Stimulated activated CD8-positive, alpha-beta memory T cell treated with anti-CD3 and anti-CD28 coated beads, Interleukin-7, amount 100 ng/mL, for 4 hours (primary cell): Measurements from ENCODE around the gene VARS2.

Experiments used
- DNase-seq, 2 donors: peaks; one replicate each; pipeline ENCODE4 v3.0.0-alpha.2; 2020; ENCODE audit warnings: low read depth in 2 of 2

Gene VARS2

DNA sequence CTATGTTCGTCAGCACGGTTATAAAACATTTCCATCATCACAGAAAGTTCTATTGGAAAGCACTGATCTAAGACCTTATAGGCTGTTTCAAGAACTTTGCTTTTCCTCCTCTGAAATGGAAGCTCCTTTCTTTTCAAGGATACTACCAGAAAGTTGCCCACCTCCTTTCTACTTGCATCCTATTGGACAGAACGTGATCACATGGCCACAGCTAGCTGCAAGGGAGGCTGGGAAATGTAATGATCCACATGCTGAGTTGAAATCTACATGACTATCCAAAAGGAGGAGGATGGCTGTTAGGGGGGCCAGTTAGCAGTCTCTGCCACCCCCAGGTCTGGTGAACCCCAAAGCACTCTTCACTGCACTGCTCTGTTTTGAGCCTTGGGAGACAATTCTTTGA lies 14.6 kb downstream of the VARS2 start:
- DNase-seq = no peak

- no peak for DNase-seq
These were observed 16.5 kb downstream of the VARS2 start for GRCh38 chr6:30930506-30930905.

- no peak for DNase-seq
These were observed 17.2 kb downstream of the VARS2 start for GRCh38 chr6:30931272-30931671.

GRCh38 chr6:30931969-30932645 lies 18.1 kb downstream of the VARS2 start, which contains the start of gene SFTA2:
SFTA2 (minus strand) TSS chr6:30932170; CDS start chr6:30932096, 74 bp downstream.
- DNase-seq = no peak

- DNase-seq = no peak
These were observed 18.8 kb downstream of the VARS2 start for GRCh38 chr6:30932665-30933365.

DNA sequence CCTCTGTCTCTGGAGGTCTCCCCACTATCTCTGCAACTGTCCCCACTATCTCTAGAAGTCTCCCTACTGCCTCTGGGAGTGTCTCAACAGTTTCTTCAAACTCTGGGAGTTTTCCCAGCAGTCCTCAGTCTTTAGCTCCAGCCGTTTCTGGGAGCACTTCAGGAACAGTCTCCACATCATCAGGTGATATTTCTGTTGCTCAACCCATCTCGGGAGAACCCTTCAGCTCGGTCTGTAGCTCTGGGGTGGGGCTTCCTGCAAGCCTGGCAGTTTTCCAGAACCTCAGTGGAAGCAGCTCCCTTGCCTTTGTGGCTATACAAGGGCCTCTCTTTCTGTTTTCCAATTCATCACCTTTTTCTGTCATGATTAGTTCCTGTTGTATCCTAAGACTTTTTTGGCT lies 21.0 kb downstream of the VARS2 start:
- no peak for DNase-seq

DNA sequence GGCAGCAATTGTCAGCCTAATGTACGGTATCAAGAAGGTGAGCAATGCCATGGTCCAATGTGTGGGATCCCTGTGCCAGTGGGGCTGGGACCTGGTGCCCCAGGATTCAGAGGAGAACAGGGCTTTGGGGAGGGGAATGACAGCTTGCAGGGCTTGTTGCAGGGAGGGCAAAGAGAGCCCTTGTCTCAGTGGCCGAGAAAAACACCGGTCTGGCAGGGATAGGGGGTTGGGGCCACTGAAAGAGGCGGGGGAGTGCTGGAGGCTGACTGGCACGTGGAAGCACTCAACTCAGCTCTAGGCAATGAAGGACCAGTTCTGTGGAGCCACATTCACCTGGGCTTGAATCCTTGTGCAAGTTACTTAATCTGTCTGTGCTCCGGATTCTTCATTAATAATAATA lies 23.2 kb downstream of the VARS2 start:
- DNase-seq = no peak

- no peak for DNase-seq
These were observed 24.7 kb downstream of the VARS2 start for GRCh38 chr6:30938730-30939129.

GRCh38 chr6:30939473-30939872 lies 25.4 kb downstream of the VARS2 start:
- no peak for DNase-seq

GRCh38 chr6:30940361-30940986 lies 26.4 kb downstream of the VARS2 start, which contains the start of gene MUCL3:
MUCL3 (plus strand) TSS chr6:30940973; CDS start chr6:30941000, 27 bp downstream.
- no peak for DNase-seq

GRCh38 chr6:30942338-30943060 lies 28.5 kb downstream of the VARS2 start:
- no peak for DNase-seq

- DNase-seq = no peak
These were observed 30.0 kb downstream of the VARS2 start for GRCh38 chr6:30944051-30944450.

GRCh38 chr6:30945281-30945680 lies 31.2 kb downstream of the VARS2 start:
- no peak for DNase-seq

DNA sequence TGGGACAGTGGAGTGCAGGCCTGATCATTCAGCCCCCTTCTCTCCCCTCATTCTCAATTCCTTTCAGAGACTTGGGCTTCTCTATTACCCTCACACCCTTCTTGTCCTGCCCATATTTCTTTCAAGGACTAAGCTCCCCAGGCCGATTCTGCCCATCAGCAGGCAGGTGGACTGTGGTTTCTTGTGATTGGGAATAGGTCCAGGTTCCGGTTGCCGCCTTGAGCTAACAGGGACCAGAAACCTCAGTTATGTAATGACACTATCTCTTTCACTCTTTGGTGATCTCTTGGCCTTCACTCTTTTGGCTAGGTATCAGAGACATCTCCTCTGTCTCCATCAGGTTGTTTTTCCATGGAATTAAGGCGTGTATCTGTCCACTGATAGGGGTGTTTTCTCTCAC lies 33.2 kb downstream of the VARS2 start:
- no peak for DNase-seq

GRCh38 chr6:30948811-30949210 lies 34.8 kb downstream of the VARS2 start:
- no peak for DNase-seq

- no peak for DNase-seq
These were observed 38.0 kb downstream of the VARS2 start for GRCh38 chr6:30951907-30952469.

GRCh38 chr6:30954631-30955366 lies 40.8 kb downstream of the VARS2 start:
- DNase-seq = no peak

- peak; percentile 60 to 69 for DNase-seq
These were observed 41.5 kb downstream of the VARS2 start for GRCh38 chr6:30955367-30956042.

DNA sequence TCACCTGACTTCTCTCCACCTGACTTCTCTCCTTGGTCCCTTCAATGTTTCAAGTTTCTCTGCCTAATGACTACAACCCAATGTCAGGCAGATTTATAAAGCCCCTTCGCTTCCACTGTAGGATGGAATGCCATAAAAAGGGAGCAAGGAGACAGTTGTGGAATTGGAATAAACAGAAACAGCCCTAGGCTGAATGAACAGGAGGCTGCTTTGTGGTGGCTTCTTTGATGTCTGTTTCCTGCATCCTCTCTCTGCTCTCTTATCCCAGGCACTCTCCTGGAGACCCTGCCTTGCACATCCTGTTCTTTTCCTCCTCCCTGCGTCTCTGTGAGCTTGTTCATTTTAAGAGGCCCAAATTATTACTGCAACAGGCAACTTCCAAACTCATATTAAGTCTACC lies 43.7 kb downstream of the VARS2 start:
- no peak for DNase-seq

DNA sequence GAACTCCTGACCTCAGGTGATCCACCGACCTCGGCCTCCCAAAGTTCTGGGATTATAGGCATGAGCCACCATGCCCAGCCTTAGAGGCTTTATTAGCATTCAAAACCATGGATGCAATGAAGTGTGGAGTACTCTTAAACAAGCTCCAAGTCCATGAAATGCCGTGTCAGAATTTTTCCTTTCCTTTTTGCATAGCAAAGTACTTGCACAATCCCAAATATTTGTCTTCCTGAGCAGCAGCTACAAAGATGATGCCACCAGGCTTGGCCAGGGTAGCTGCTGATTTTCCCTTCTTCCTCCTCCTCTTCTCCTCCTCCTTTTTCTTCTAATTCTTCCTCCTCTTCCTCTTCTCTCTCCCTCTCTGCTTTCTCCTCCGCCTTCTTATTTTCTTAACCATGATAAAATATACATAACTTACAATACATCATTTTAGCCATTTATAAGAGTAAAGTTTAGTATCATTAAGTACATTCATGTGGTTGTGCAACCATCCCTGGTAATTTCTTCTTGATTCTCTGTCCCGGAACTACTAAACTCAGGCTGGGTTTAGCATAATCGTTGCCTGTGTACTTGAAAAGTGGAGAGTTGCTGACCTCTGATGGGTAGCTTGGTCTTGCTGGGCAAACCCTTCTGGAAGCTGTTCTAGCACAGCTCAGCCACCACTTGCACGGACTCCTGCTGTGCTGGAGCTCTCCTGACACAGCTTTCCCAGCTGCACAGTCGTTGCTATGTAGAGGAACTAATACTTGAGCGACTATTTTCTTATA lies 47.1 kb downstream of the VARS2 start:
- no peak for DNase-seq
